WTC11 (cell line): ENCODE measurements around the gene CYSTM1. TPM values are rescaled to one million over a fixed set of nuclear protein-coding genes. Genes with fewer than 3 reads are reported as not detected.

ENCODE experiments used
- ATAC-seq: fragments of 200-7000 bp; cut with Tn5 transposase; 2 replicates; pipeline ENCODE4 v1.10.0; 2021; ENCODE audit warnings: mild to moderate bottlenecking, moderate library complexity
- CTCF ChIA-PET: fragments of 300-600 bp; sonication (Branson Sonifier 250); formaldehyde crosslinking; loops from one replicate; lab custom pipeline; 2021; ENCODE audit warnings: antibody characterized with exemption; lab: Charles Lee
- POLR2A ChIA-PET: fragments of 350-600 bp; sonication (Branson Sonifier 250); formaldehyde crosslinking; loops from one replicate; lab custom pipeline; 2021; ENCODE audit warnings: antibody characterized with exemption; lab: Charles Lee
- DNase-seq: peaks from one replicate; pipeline ENCODE4 v3.0.0; 2021; ENCODE audit warnings: low spot score
- H3K27ac Mint-ChIP-seq: 2 replicates; pipeline ENCODE4 v1.8.0; 2021; ENCODE audit warnings: mixed read lengths
- H3K27me3 Mint-ChIP-seq: 2 replicates; pipeline ENCODE4 v1.8.0; 2021; ENCODE audit warnings: low read depth, mild to moderate bottlenecking, moderate library complexity, mixed read lengths
- H3K36me3 Mint-ChIP-seq: 2 replicates; pipeline ENCODE4 v1.8.0; 2021; ENCODE audit warnings: mixed read lengths
- H3K4me1 Mint-ChIP-seq: 2 replicates; pipeline ENCODE4 v1.8.0; 2022; ENCODE audit warnings: mixed read lengths
- H3K4me3 Mint-ChIP-seq: 2 replicates; pipeline ENCODE4 v1.8.0; 2021; ENCODE audit warnings: mild to moderate bottlenecking, moderate library complexity, mixed read lengths
- H3K9me3 Mint-ChIP-seq: 2 replicates; pipeline ENCODE4 v1.8.0; 2021; ENCODE audit warnings: mixed read lengths
- ATF6 ChIP-seq: sonication (generic); formaldehyde crosslinking; IDR thresholded peaks from 2 replicates; pipeline ENCODE4 v1.8.1; 2023; ENCODE audit warnings: mild to moderate bottlenecking, missing genetic modification reagents
- CREM ChIP-seq: sonication (generic); formaldehyde crosslinking; IDR thresholded peaks from 2 replicates; pipeline ENCODE4 v1.8.1; 2022; ENCODE audit warnings: mild to moderate bottlenecking, missing genetic modification reagents, moderate library complexity
- CTCF ChIP-seq: fragments of 200-600 bp; IDR thresholded peaks from 2 replicates; pipeline ENCODE4 v1.8.0; 2022; ENCODE audit warnings: antibody characterized with exemption
- E2F5 ChIP-seq: sonication (generic); formaldehyde crosslinking; IDR thresholded peaks from 2 replicates; pipeline ENCODE4 v1.8.1; 2022; ENCODE audit warnings: mild to moderate bottlenecking, moderate library complexity, missing genetic modification reagents
- ERG ChIP-seq: fragments of 250-450 bp; sonication (Bioruptor Pico); IDR thresholded peaks from 2 replicates; pipeline ENCODE4 v1.8.0; 2021; ENCODE audit warnings: mild to moderate bottlenecking
- GABPB1 ChIP-seq: sonication (generic); formaldehyde crosslinking; IDR thresholded peaks from 2 replicates; pipeline ENCODE4 v1.8.1; 2023; ENCODE audit warnings: mild to moderate bottlenecking, missing genetic modification reagents
- HMGXB4 ChIP-seq: sonication (generic); formaldehyde crosslinking; IDR thresholded peaks from 2 replicates; pipeline ENCODE4 v1.8.1; 2023; ENCODE audit warnings: mild to moderate bottlenecking, moderate library complexity, missing genetic modification reagents
- JAZF1 ChIP-seq: fragments of 250-450 bp; sonication (Bioruptor Pico); IDR thresholded peaks from 2 replicates; pipeline ENCODE4 v1.9.0; 2021; ENCODE audit warnings: moderate library complexity, mild to moderate bottlenecking, inconsistent platforms
- KAT7 ChIP-seq: sonication (generic); formaldehyde crosslinking; IDR thresholded peaks from 2 replicates; pipeline ENCODE4 v1.8.1; 2023; ENCODE audit warnings: missing genetic modification reagents, mild to moderate bottlenecking, borderline replicate concordance
- MLX ChIP-seq: sonication (generic); formaldehyde crosslinking; IDR thresholded peaks from 2 replicates; pipeline ENCODE4 v1.8.1; 2023; ENCODE audit warnings: mild to moderate bottlenecking, missing genetic modification reagents, moderate library complexity
- NFYB ChIP-seq: sonication (generic); formaldehyde crosslinking; conservative IDR thresholded peaks from 2 replicates; pipeline ENCODE4 v1.8.0; 2022; ENCODE audit warnings: low read depth, missing genetic modification reagents
- PREB ChIP-seq: sonication (generic); formaldehyde crosslinking; IDR thresholded peaks from 2 replicates; pipeline ENCODE4 v1.8.1; 2022; ENCODE audit warnings: mild to moderate bottlenecking, missing genetic modification reagents, moderate library complexity, borderline replicate concordance
- PRRX2 ChIP-seq: fragments of 250-450 bp; sonication (Bioruptor Pico); IDR thresholded peaks from 2 replicates; pipeline ENCODE4 v1.8.0; 2021; ENCODE audit warnings: mild to moderate bottlenecking
- USF2 ChIP-seq: sonication (generic); formaldehyde crosslinking; IDR thresholded peaks from 2 replicates; pipeline ENCODE4 v1.8.1; 2023; ENCODE audit warnings: mild to moderate bottlenecking, missing genetic modification reagents, moderate library complexity
- ZNF281 ChIP-seq: sonication (generic); formaldehyde crosslinking; IDR thresholded peaks from 2 replicates; pipeline ENCODE4 v1.8.0; 2023; ENCODE audit warnings: mild to moderate bottlenecking, missing genetic modification reagents
- total RNA-seq: library from RNA; stranded (reverse); gene quantifications from 3 replicates; pipeline ENCODE4 v1.2.3, GENCODE V29; 2021

Gene CYSTM1
- total RNA-seq, 1 experiment from 2014 or later: 29.3 TPM

- no peak overlapping the region for H3K4me3 Mint-ChIP-seq
- DNase-seq (peak; percentile 98), ATAC-seq (peak; percentile 49)
- POLR2A ChIA-PET: interaction anchor here (0.7 to 2.8 kb wide), 4 partner anchors 15 to 114 kb away, joined by 3 to 28 read pairs (median 4); partner anchors contain the start of genes HBEGF and PFDN1
- 0 out of 2 replicates have a peak, but pooled peaks have one; percentile 24 for TF ChIP-seq ZNF281
- TF ChIP-seq GABPB1 (CRISPR knock-in tag): no peak
- peak; percentile 81 for TF ChIP-seq CTCF
- no peaks in the 10 kb centered on the region for H3K27me3 Mint-ChIP-seq
- H3K27ac Mint-ChIP-seq: 0 out of 2 replicates have a peak overlapping the region, but pooled peaks have one; percentile 5
- H3K9me3 Mint-ChIP-seq: no peaks in the 10 kb centered on the region
- CTCF ChIA-PET: interaction anchor here (0.6 to 11.7 kb wide), 54 partner anchors 8 to 1593 kb away, joined by 3 to 621 read pairs (median 5); partner anchors contain the start of genes ANKHD1, CYSTM1, EIF4EBP3 and HBEGF
- peaks cover 14% of the 10 kb centered on the region; the same call in 1 of the 2 replicates for H3K36me3 Mint-ChIP-seq
- H3K4me1 Mint-ChIP-seq: peaks cover 43% of the 10 kb centered on the region
Observed at GRCh38 chr5:140244525-140245025, 69.6 kb downstream of the CYSTM1 start.

GRCh38 chr5:140245341-140245740 lies 70.4 kb downstream of the CYSTM1 start:
- ChIA-PET CTCF (interaction anchor here (1.2 to 11.7 kb wide), 16 partner anchors 9 to 389 kb away, joined by 3 to 621 read pairs (median 18); partner anchors contain the start of genes CYSTM1, HBEGF, PFDN1 and SLC4A9), POLR2A (interaction anchor here (1.1 to 2.8 kb wide), 2 partner anchors 101 to 113 kb away, joined by 3 to 28 read pairs; partner anchors contain the start of gene HBEGF)
- peaks cover 19% of the 10 kb centered on the region; the same call in 1 of the 2 replicates for H3K36me3 Mint-ChIP-seq
- DNase-seq (no peak), ATAC-seq (no peak)
- H3K27me3 Mint-ChIP-seq: no peaks in the 10 kb centered on the region
- no peak overlapping the region for H3K4me3 Mint-ChIP-seq
- no peaks in the 10 kb centered on the region for H3K9me3 Mint-ChIP-seq
- H3K27ac Mint-ChIP-seq: peak overlapping the region; percentile 43
- peaks cover 43% of the 10 kb centered on the region for H3K4me1 Mint-ChIP-seq
- TF ChIP-seq NFYB (CRISPR knock-in tag) (no peak), PREB (no peak), HMGXB4 (CRISPR knock-in tag) (no peak), GABPB1 (CRISPR knock-in tag) (no peak), ATF6 (CRISPR knock-in tag) (no peak), MLX (CRISPR knock-in tag) (no peak), USF2 (CRISPR knock-in tag) (no peak), ERG (CRISPR knock-in tag) (no peak), CTCF (no peak), KAT7 (CRISPR knock-in tag) (no peak), PRRX2 (CRISPR knock-in tag) (no peak), E2F5 (no peak), JAZF1 (no peak), CREM (CRISPR knock-in tag) (no peak)
